Measurements from ENCODE around the gene HCN2. TPM values are rescaled to one million over a fixed set of nuclear protein-coding genes. Genes with fewer than 3 reads are reported as not detected.
A peak's percentile ranks its signal among the peaks of the same experiment; 100 is the strongest.

HCN2 gene
- under 1 TPM in 3 of 6 donors, not detected in 3; 0.46 to 0.47 (median 0.46) TPM for total RNA-seq

DNA sequence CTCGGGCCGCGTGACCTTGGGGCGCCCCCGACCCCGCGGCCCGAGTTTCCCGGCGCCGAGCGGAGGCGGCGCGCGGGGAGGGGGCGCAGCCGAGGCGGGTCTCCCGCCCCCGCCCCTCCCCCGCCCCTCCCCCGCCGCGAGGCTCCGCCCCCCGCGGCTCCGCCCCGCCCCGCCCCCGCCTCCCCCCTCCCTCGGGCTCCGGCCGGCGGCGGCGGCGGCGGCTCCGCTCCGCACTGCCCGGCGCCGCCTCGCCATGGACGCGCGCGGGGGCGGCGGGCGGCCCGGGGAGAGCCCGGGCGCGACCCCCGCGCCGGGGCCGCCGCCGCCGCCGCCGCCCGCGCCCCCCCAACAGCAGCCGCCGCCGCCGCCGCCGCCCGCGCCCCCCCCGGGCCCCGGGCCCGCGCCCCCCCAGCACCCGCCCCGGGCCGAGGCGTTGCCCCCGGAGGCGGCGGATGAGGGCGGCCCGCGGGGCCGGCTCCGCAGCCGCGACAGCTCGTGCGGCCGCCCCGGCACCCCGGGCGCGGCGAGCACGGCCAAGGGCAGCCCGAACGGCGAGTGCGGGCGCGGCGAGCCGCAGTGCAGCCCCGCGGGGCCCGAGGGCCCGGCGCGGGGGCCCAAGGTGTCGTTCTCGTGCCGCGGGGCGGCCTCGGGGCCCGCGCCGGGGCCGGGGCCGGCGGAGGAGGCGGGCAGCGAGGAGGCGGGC, at the start of gene HCN2:
Gene HCN2, plus strand, starts transcription at position 189 of the 703 bp plus-strand sequence. Its CDS starts 65 bp downstream, at position 254.
- no peak for TF ChIP-seq POLR2AphosphoS5 (IDR thresholded peaks at IDR 0.05)
- no peak for TF ChIP-seq POLR2A (IDR thresholded peaks at IDR 0.05)
- TF ChIP-seq EP300 (IDR thresholded peaks at IDR 0.05) = no peak
- TF ChIP-seq, protein P1, sequence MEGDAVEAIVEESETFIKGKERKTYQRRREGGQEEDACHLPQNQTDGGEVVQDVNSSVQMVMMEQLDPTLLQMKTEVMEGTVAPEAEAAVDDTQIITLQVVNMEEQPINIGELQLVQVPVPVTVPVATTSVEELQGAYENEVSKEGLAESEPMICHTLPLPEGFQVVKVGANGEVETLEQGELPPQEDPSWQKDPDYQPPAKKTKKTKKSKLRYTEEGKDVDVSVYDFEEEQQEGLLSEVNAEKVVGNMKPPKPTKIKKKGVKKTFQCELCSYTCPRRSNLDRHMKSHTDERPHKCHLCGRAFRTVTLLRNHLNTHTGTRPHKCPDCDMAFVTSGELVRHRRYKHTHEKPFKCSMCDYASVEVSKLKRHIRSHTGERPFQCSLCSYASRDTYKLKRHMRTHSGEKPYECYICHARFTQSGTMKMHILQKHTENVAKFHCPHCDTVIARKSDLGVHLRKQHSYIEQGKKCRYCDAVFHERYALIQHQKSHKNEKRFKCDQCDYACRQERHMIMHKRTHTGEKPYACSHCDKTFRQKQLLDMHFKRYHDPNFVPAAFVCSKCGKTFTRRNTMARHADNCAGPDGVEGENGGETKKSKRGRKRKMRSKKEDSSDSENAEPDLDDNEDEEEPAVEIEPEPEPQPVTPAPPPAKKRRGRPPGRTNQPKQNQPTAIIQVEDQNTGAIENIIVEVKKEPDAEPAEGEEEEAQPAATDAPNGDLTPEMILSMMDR (IDR thresholded peaks at IDR 0.05) = no peak
- Histone ChIP-seq H3K4me1 (peaks cover 10 to 34% (median 20%) of the 10 kb centered on the region in 4 donors), H3K27ac (no peak within 1 kb of the TSS), H3K27me3 (peaks cover 3 to 49% (median 32%) of the 10 kb centered on the region in 4 donors), H3K9me3 (no peaks in the 10 kb centered on the region), H3K36me3 (no peaks in the 10 kb centered on the region), H3K4me3 (peak within 1 kb of the TSS in 3 of 4 donors; percentile 15 to 31 (median 18))
- ATAC-seq (ENCODE audit: low FRiP score in 2 of 2) = no peak
- no CpG with 5 or more reads among the region's 132 CpGs for WGBS, 2 donors
- no peak for DNase-seq

DNA sequence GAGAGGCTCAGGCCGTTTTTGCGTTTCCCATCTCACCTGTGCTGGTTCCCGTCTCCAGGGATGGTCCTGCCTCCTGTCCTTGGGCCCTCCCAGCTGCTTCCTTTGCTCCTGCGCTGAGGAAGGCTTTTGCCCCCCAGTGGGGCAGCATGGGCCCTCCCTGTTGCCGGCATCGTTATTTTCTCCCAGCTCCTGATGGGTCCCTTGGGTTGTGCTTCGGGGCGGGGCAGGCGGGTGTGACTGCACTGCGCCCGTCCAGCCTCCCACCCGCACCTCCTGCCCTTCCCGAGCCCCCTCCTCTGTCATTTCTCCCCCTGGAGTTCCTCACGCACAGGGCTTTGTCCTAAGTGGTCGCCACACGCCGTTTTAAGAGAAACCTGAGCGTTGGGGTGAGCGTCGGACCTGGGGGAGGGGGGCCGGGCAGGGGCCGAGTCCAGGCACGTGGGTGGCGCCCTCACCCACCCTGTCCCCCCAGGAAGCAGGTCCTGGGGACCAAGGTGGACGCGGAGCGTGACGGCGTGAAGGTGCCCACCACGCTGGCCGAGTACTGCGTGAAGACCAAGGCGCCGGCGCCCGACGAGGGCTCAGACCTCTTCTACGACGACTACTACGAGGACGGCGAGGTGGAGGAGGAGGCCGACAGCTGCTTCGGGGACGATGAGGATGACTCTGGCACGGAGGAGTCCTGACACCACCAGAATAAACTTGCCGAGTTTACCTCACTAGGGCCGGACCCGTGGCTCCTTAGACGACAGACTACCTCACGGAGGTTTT, 48.6 kb upstream of the HCN2 start:
- Histone ChIP-seq H3K27ac (no peak overlapping the region), H3K9me3 (no peaks in the 10 kb centered on the region), H3K36me3 (peaks cover 15 to 62% (median 53%) of the 10 kb centered on the region in 4 donors), H3K4me1 (peaks cover 4 to 14% (median 7%) of the 10 kb centered on the region in 4 donors), H3K4me3 (no peak overlapping the region), H3K27me3 (no peaks in the 10 kb centered on the region)
- DNase-seq (peak in 1 of 2 donors; percentile 83), ATAC-seq (ENCODE audit: low FRiP score in 2 of 2) (no peak)
- 92 to 94% methylated on average over 48 to 51 of the region's 51 CpGs for WGBS, 2 donors
- no peak for TF ChIP-seq EP300 (IDR thresholded peaks at IDR 0.05)
- no peak for TF ChIP-seq POLR2A (IDR thresholded peaks at IDR 0.05)

DNA sequence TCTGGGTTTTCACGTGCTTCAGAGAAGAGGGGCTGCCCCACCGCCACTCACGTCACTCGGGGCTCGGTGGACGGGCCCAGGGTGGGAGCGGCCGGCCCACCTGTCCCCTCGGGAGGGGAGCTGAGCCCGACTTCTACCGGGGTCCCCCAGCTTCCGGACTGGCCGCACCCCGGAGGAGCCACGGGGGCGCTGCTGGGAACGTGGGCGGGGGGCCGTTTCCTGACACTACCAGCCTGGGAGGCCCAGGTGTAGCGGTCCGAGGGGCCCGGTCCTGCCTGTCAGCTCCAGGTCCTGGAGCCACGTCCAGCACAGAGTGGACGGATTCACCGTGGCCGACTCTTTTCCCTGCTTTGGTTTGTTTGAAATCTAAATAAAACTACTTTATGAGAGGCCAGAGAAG, 48.0 kb upstream of the HCN2 start:
- H3K9me3 ChIP-seq = no peaks in the 10 kb centered on the region
- peaks cover 4 to 10% (median 7%) of the 10 kb centered on the region in 4 donors for H3K4me1 ChIP-seq
- ATAC-seq (ENCODE audit: low FRiP score in 2 of 2) (no peak), DNase-seq (no peak)
- TF ChIP-seq, protein P1 (IDR thresholded peaks at IDR 0.05) = no peak
- no peak for TF ChIP-seq POLR2AphosphoS5 (IDR thresholded peaks at IDR 0.05)
- TF ChIP-seq EP300 (IDR thresholded peaks at IDR 0.05) = no peak
- no peak for TF ChIP-seq POLR2A (IDR thresholded peaks at IDR 0.05)
- peaks cover 11 to 55% (median 46%) of the 10 kb centered on the region in 4 donors for H3K36me3 ChIP-seq
- H3K27ac ChIP-seq = no peak overlapping the region
- no peaks in the 10 kb centered on the region for H3K27me3 ChIP-seq
- 92 to 97% methylated on average over 14 to 22 of the region's 26 CpGs for WGBS, 2 donors
- no peak overlapping the region for H3K4me3 ChIP-seq

DNA sequence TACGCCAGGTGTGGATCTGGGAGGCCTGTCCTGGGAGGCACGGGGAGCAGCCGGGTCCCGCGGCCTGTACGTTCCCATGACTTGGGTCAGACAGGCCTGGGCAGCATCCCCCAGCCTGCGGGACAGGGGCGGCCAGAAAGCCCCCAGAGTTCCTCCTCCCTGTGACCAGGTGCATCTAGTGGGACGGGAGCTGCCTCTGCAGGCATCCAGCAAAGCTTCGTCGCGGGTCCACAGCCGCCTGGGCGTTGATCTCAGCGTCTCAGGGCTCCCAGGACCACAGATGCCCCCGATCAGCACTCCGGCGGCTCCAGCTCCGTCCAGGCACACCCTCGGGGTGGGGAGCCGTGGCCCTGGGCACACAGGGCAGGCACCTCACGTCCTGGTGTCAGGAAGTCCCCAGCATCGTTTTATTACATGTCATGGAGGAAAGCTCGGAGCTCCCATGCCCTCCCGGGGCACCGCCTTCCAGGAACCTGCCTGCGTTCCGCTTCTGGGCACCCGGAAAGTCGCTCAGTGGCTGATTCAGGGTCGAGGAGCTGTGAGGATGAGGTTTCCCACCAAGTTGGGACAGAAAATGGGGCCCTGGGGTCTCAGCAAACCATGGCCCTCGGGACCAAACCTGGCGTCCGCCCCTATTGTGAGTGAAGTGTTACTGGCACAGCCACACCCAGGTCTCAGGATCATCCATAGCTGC, 47.4 kb upstream of the HCN2 start:
- 91 to 95% methylated on average over 9 to 25 of the region's 34 CpGs for WGBS, 2 donors
- peaks cover 7 to 50% (median 41%) of the 10 kb centered on the region in 4 donors for H3K36me3 ChIP-seq
- H3K27me3 ChIP-seq = no peaks in the 10 kb centered on the region
- peak in 1 of 2 donors; percentile 20 for ATAC-seq (ENCODE audit: low FRiP score in 2 of 2)
- no peak overlapping the region for H3K27ac ChIP-seq
- no peak overlapping the region for H3K4me3 ChIP-seq
- TF ChIP-seq, protein P1 (IDR thresholded peaks at IDR 0.05) = no peak
- no peaks in the 10 kb centered on the region for H3K9me3 ChIP-seq
- peak in 1 of 2 donors; percentile 75 for DNase-seq
- peaks cover 4 to 9% (median 6%) of the 10 kb centered on the region in 4 donors for H3K4me1 ChIP-seq

Measured in upper lobe of left lung (tissue), 6 donors.